ENCODE measurements around the gene QKI.

QKI gene

GRCh38 chr6:163413345-163414116, 987 bp upstream of the QKI start:
- peak; percentile 68 to 84 for DNase-seq (ENCODE audit: low read depth in 1 of 2, low spot score in 1 of 2)
- H3K27ac ChIP-seq (replicated peaks), result peak overlapping the region; percentile 81
- H3K27me3 ChIP-seq (ENCODE audit: insufficient read depth, poor library complexity, severe bottlenecking), result no peaks in the 10 kb centered on the region
- H3K4me3 ChIP-seq (replicated peaks; ENCODE audit: insufficient read depth, low read length), result peak overlapping the region; percentile 52
- no peak for TF ChIP-seq CTCF (IDR thresholded peaks at IDR 0.05; ENCODE audit: insufficient read depth, low read length)
- peak; percentile 71; the same call in 1 of the 2 replicates for TF ChIP-seq POLR2AphosphoS5 (IDR thresholded peaks at IDR 0.05; ENCODE audit: low read depth)

GRCh38 chr6:163414946-163415619, 565 bp downstream of the QKI start:
- H3K27me3 ChIP-seq (ENCODE audit: insufficient read depth, poor library complexity, severe bottlenecking), result no peaks in the 10 kb centered on the region
- peak overlapping the region; percentile 92 for H3K27ac ChIP-seq (replicated peaks)
- peak in 1 of 2 experiments; percentile 10 for DNase-seq (ENCODE audit: low read depth in 1 of 2, low spot score in 1 of 2)
- no peak for TF ChIP-seq CTCF (IDR thresholded peaks at IDR 0.05; ENCODE audit: insufficient read depth, low read length)
- no peak for TF ChIP-seq REST (IDR thresholded peaks at IDR 0.05; ENCODE audit: insufficient replicate concordance, low read depth)
- TF ChIP-seq POLR2AphosphoS5 (IDR thresholded peaks at IDR 0.05; ENCODE audit: low read depth), result no peak
- no peak for TF ChIP-seq SPI1 (IDR thresholded peaks at IDR 0.05; ENCODE audit: borderline replicate concordance, low read depth)
- no peak for TF ChIP-seq GABPA (IDR thresholded peaks at IDR 0.05; ENCODE audit: low read depth)
- H3K4me3 ChIP-seq (replicated peaks; ENCODE audit: insufficient read depth, low read length), result peak overlapping the region; percentile 76

- no peak for TF ChIP-seq GABPA (IDR thresholded peaks at IDR 0.05; ENCODE audit: low read depth)
- peak; percentile 22 for TF ChIP-seq REST (IDR thresholded peaks at IDR 0.05; ENCODE audit: insufficient replicate concordance, low read depth)
- no peaks in the 10 kb centered on the region for H3K27me3 ChIP-seq (ENCODE audit: insufficient read depth, poor library complexity, severe bottlenecking)
- peak overlapping the region; percentile 76 for H3K4me3 ChIP-seq (replicated peaks; ENCODE audit: insufficient read depth, low read length)
- DNase-seq (ENCODE audit: low read depth in 1 of 2, low spot score in 1 of 2), result peak in 1 of 2 experiments; percentile 53
- H3K27ac ChIP-seq (replicated peaks), result peak overlapping the region; percentile 92
Observed at GRCh38 chr6:163415620-163416556, 1.4 kb downstream of the QKI start.

Measured in HL-60 (cell line).